HepG2 (cell line): ENCODE data around the gene EIF3L. TPM values are rescaled to one million over a fixed set of nuclear protein-coding genes. Genes with fewer than 3 reads are reported as not detected.

Experiments used
- EP300 ChIP-seq, 3 experiments: sonication (generic) in 1 of 3; formaldehyde crosslinking in 1 of 3; IDR thresholded peaks; 2 replicates each; pipeline versions ENCODE4 v1.5.1 to v1.6.1; 2011 to 2020; ENCODE audit warnings: low read depth in 2 of 3, low read length in 2 of 3, borderline replicate concordance in 1 of 3, improper control_type of control experiment in 1 of 3, mild to moderate bottlenecking in 1 of 3, missing genetic modification reagents in 1 of 3, moderate library complexity in 1 of 3
- JARID2 ChIP-seq: sonication (generic); formaldehyde crosslinking; IDR thresholded peaks from 2 replicates; pipeline ENCODE4 v1.8.1; 2023; ENCODE audit warnings: missing genetic modification reagents, inconsistent platforms; ENCODE audit not compliant: insufficient replicate concordance
- MIXL1 ChIP-seq: IDR thresholded peaks from 2 replicates; pipeline ENCODE4 v1.6.1; 2016
- NFIC ChIP-seq: IDR thresholded peaks from 2 replicates; pipeline ENCODE4 v1.6.1; 2012; ENCODE audit warnings: mild to moderate bottlenecking, low read length, inconsistent platforms
- NFYC ChIP-seq: IDR thresholded peaks from 2 replicates; pipeline ENCODE4 v1.6.1; 2016; ENCODE audit warnings: missing genetic modification reagents, missing compliant biosample characterization
- NR3C1 ChIP-seq: sonication (generic); formaldehyde crosslinking; IDR thresholded peaks from 2 replicates; pipeline ENCODE4 v1.4.0; 2020; ENCODE audit warnings: missing genetic modification reagents
- PAF1 ChIP-seq: IDR thresholded peaks from 2 replicates; pipeline ENCODE4 v1.6.1; 2016; ENCODE audit warnings: missing genetic modification reagents, missing compliant biosample characterization
- POGZ ChIP-seq: sonication (generic); formaldehyde crosslinking; IDR thresholded peaks from 2 replicates; pipeline ENCODE4 v1.4.0; 2020; ENCODE audit warnings: mild to moderate bottlenecking, missing genetic modification reagents
- RAD21 ChIP-seq: fragments of 450-650 bp; formaldehyde crosslinking; IDR thresholded peaks from 2 replicates; pipeline ENCODE4 v1.5.0; 2020; ENCODE audit warnings: mild to moderate bottlenecking
- SMAD3 ChIP-seq: sonication (generic); formaldehyde crosslinking; IDR thresholded peaks from 2 replicates; pipeline ENCODE4 v1.4.0; 2020; ENCODE audit warnings: missing genetic modification reagents
- SP5 ChIP-seq: IDR thresholded peaks from 2 replicates; pipeline ENCODE4 v1.6.1; 2016; ENCODE audit warnings: low read depth, borderline replicate concordance
- SYNCRIP ChIP-seq: fragments of 200-400 bp; formaldehyde crosslinking; IDR thresholded peaks from 2 replicates; pipeline ENCODE4 v1.6.1; 2018; ENCODE audit warnings: mild to moderate bottlenecking, low read depth, low read length; ENCODE audit not compliant: insufficient read depth
- TBL1XR1 ChIP-seq: fragments of 150-350 bp; IDR thresholded peaks from 2 replicates; pipeline ENCODE4 v1.6.1; 2014; ENCODE audit warnings: borderline replicate concordance, low read length; ENCODE audit not compliant: partially characterized antibody
- ZMAT3 ChIP-seq: sonication (generic); formaldehyde crosslinking; conservative IDR thresholded peaks from 2 replicates; pipeline ENCODE4 v1.7.0; 2021; ENCODE audit warnings: missing genetic modification reagents
- ZNF335 ChIP-seq: sonication (generic); formaldehyde crosslinking; IDR thresholded peaks from 2 replicates; pipeline ENCODE4 v1.4.0; 2020; ENCODE audit warnings: missing genetic modification reagents
- ZNF337 ChIP-seq: sonication (generic); formaldehyde crosslinking; IDR thresholded peaks from 2 replicates; pipeline ENCODE4 v1.5.1; 2020; ENCODE audit warnings: missing genetic modification reagents, low read depth, mild to moderate bottlenecking, borderline replicate concordance
- ZNF558 ChIP-seq: sonication (generic); formaldehyde crosslinking; IDR thresholded peaks from 2 replicates; pipeline ENCODE4 v1.9.0; 2022; ENCODE audit warnings: mild to moderate bottlenecking, missing genetic modification reagents, borderline replicate concordance
- ZNF564 ChIP-seq: sonication (generic); formaldehyde crosslinking; IDR thresholded peaks from 2 replicates; pipeline ENCODE4 v1.8.1; 2023; ENCODE audit warnings: mild to moderate bottlenecking, missing genetic modification reagents
- ZNF878 ChIP-seq: sonication (generic); formaldehyde crosslinking; IDR thresholded peaks from 2 replicates; pipeline ENCODE4 v1.8.1; 2023; ENCODE audit warnings: mild to moderate bottlenecking, missing genetic modification reagents, moderate library complexity
- ZSCAN21 ChIP-seq: sonication (generic); formaldehyde crosslinking; IDR thresholded peaks from 2 replicates; pipeline ENCODE4 v1.8.0; 2022; ENCODE audit warnings: mild to moderate bottlenecking, missing genetic modification reagents, moderate library complexity, borderline replicate concordance
- polyA plus RNA-seq, 8 experiments: library from polyadenylated mRNA; depleted of rRNA in 3 of 8; stranded (reverse) in 7 of 8; unstranded in 1 of 8; fragments of >200 nt; fragmentation: Illumina TruSeq in 4 of 8; extraction: Trizol in 4 of 8; gene quantifications; 2 replicates each; pipeline versions ENCODE4 v1.2.1 to v1.2.3, GENCODE V29; 2011 to 2016; ENCODE audit warnings: low read depth in 4 of 8, missing spikeins in 1 of 8, mixed read lengths in 1 of 8; ENCODE audit not compliant: insufficient read depth in 1 of 8
- total RNA-seq, 5 experiments: library from RNA; depleted of rRNA; stranded (reverse); fragments of >200 nt; fragmentation: Illumina TruSeq; extraction: Trizol; gene quantifications; 2 replicates each; pipeline ENCODE4 v1.2.3, GENCODE V29; 2016; ENCODE audit warnings: low read depth in 1 of 5
- TF ChIP-seq, protein P1 (sequence below): sonication (generic); formaldehyde crosslinking; IDR thresholded peaks from 2 replicates; pipeline ENCODE4 v1.8.1; 2023; ENCODE audit warnings: mild to moderate bottlenecking, missing genetic modification reagents, borderline replicate concordance
- TF ChIP-seq, protein P2 (sequence below): sonication (generic); formaldehyde crosslinking; IDR thresholded peaks from 2 replicates; pipeline ENCODE4 v1.9.0; 2021; ENCODE audit warnings: missing genetic modification reagents, borderline replicate concordance
- TF ChIP-seq, protein P3 (sequence below): sonication (generic); formaldehyde crosslinking; IDR thresholded peaks from 2 replicates; pipeline ENCODE4 v1.4.0; 2020; ENCODE audit warnings: missing genetic modification reagents
- TF ChIP-seq, protein P4 (sequence below): sonication (generic); formaldehyde crosslinking; IDR thresholded peaks from 2 replicates; pipeline ENCODE4 v1.4.0; 2020; ENCODE audit warnings: missing genetic modification reagents, mild to moderate bottlenecking, borderline replicate concordance
- TF ChIP-seq, protein P5 (sequence below): IDR thresholded peaks from 2 replicates; pipeline ENCODE4 v1.6.1; 2016

Gene EIF3L
- total and polyA plus RNA-seq, 2 of the 13 experiments (the other 11 are each of a cell fraction or from before 2014, with no cell fraction given): 514 to 793 TPM

DNA sequence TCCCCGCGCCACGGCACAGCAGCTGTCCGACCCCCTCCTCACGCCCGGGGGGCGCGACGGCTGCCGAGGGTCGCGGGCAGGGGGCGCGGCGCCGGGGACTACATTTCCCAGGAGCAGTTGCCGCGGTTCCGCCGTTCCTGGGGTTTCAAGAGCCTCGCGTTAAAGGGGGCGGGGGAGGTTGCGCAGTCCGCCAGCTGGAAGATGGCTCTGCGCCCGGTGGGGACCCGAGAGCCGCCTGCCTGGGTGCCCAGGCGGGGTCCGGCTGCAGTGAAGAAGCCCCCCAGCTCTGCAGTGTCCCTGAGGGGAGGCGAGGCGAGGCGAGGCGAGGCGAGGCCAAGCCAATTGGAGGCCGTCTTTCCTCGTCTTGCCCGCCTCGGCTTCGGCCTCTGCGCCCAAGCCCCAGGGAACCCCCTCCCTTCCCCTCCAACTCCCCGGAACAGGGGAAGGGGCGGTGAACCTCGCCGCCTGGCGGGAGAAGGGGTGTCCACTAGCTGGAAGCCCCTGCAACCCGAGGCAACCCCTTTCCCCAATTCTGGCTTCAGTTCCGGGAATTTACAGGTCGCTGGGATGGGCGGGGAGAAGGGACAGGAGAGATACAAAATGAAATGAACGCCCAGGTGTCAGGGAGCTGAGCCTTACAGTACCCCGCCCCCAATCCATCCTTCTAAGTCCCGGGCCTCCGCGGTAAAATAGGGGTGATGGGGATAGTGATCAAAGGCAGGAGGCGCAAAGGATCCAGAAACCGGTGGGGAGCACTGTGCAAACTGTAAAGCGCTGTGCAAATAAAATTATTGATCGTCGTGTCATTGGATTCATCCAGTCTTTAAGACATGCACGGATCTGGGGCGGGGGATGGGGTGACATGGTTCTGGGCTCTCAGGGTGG, 46.7 kb upstream of the EIF3L start (continued):
- TF ChIP-seq JARID2 (CRISPR knock-in tag): no peak
- no peak for TF ChIP-seq PAF1
- no peak for TF ChIP-seq NFYC (CRISPR knock-in tag)
- no peak for TF ChIP-seq MIXL1 (CRISPR knock-in tag)
- TF ChIP-seq, protein P1, sequence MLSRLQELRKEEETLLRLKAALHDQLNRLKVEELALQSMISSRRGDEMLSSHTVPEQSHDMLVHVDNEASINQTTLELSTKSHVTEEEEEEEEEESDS (CRISPR knock-in tag): 0 out of 2 replicates have a peak, but pooled peaks have one; percentile 17
- no peak; the same call in 1 of the 2 replicates for TF ChIP-seq ZNF564 (CRISPR knock-in tag)
- TF ChIP-seq POGZ (CRISPR knock-in tag): no peak
- 0 out of 2 replicates have a peak, but pooled peaks have one; percentile 12 for TF ChIP-seq ZNF878 (CRISPR knock-in tag)
- TF ChIP-seq ZSCAN21 (CRISPR knock-in tag): peak; percentile 31; the same call in 1 of the 2 replicates
- TF ChIP-seq ZNF337 (CRISPR knock-in tag): no peak
- TF ChIP-seq, protein P2, sequence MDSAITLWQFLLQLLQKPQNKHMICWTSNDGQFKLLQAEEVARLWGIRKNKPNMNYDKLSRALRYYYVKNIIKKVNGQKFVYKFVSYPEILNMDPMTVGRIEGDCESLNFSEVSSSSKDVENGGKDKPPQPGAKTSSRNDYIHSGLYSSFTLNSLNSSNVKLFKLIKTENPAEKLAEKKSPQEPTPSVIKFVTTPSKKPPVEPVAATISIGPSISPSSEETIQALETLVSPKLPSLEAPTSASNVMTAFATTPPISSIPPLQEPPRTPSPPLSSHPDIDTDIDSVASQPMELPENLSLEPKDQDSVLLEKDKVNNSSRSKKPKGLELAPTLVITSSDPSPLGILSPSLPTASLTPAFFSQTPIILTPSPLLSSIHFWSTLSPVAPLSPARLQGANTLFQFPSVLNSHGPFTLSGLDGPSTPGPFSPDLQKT: no peak
- peak; percentile 31; the same call in 1 of the 2 replicates for TF ChIP-seq SP5 (CRISPR knock-in tag)
- no peak for TF ChIP-seq ZNF558 (CRISPR knock-in tag)
- TF ChIP-seq, protein P3, sequence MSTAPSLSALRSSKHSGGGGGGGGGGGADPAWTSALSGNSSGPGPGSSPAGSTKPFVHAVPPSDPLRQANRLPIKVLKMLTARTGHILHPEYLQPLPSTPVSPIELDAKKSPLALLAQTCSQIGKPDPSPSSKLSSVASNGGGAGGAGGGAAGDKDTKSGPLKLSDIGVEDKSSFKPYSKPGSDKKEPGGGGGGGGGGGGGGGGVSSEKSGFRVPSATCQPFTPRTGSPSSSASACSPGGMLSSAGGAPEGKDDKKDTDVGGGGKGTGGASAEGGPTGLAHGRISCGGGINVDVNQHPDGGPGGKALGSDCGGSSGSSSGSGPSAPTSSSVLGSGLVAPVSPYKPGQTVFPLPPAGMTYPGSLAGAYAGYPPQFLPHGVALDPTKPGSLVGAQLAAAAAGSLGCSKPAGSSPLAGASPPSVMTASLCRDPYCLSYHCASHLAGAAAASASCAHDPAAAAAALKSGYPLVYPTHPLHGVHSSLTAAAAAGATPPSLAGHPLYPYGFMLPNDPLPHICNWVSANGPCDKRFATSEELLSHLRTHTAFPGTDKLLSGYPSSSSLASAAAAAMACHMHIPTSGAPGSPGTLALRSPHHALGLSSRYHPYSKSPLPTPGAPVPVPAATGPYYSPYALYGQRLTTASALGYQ (CRISPR knock-in tag): no peak
- no peak for TF ChIP-seq NR3C1 (CRISPR knock-in tag)
- TF ChIP-seq SMAD3: no peak; the same call in 1 of the 2 replicates
- TF ChIP-seq RAD21: peak; percentile 6; the same call in 1 of the 2 replicates
- no peak for TF ChIP-seq TBL1XR1
- TF ChIP-seq NFIC: peak; percentile 62
- no peak; the same call in 1 of the 2 replicates for TF ChIP-seq ZMAT3 (CRISPR knock-in tag)
- no peak for TF ChIP-seq SYNCRIP
- TF ChIP-seq, protein P4, sequence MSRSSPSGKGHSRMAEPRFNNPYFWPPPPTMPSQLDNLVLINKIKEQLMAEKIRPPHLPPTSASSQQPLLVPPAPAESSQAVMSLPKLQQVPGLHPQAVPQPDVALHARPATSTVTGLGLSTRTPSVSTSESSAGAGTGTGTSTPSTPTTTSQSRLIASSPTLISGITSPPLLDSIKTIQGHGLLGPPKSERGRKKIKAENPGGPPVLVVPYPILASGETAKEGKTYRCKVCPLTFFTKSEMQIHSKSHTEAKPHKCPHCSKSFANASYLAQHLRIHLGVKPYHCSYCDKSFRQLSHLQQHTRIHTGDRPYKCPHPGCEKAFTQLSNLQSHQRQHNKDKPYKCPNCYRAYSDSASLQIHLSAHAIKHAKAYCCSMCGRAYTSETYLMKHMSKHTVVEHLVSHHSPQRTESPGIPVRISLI: no peak
- TF ChIP-seq, protein P5, sequence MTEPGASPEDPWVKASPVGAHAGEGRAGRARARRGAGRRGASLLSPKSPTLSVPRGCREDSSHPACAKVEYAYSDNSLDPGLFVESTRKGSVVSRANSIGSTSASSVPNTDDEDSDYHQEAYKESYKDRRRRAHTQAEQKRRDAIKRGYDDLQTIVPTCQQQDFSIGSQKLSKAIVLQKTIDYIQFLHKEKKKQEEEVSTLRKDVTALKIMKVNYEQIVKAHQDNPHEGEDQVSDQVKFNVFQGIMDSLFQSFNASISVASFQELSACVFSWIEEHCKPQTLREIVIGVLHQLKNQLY (CRISPR knock-in tag): no peak
- TF ChIP-seq ZNF335: 0 out of 2 replicates have a peak, but pooled peaks have one; percentile 21
- TF ChIP-seq EP300 (IDR thresholded peaks at IDR 0.05; ENCODE audit: low read depth in 2 of 2, low read length in 2 of 2): peak in 1 of 2 experiments; percentile 27; a peak in 1 of 4 replicates
- no peak for TF ChIP-seq EP300 (CRISPR knock-in tag; IDR thresholded peaks at IDR 0.05; ENCODE audit: borderline replicate concordance)
